GM11168 (cell line): ENCODE measurements around the gene MRPS27.

Source experiments
- in situ Hi-C: fragments of 300-500 bp; cut with MboI; formaldehyde crosslinking; loops from one replicate; pipeline ENCODE4 v1.12.0; 2022; ENCODE audit warnings: low sequenced_read_pairs; ENCODE audit not compliant: unreplicated experiment

Gene MRPS27

DNA sequence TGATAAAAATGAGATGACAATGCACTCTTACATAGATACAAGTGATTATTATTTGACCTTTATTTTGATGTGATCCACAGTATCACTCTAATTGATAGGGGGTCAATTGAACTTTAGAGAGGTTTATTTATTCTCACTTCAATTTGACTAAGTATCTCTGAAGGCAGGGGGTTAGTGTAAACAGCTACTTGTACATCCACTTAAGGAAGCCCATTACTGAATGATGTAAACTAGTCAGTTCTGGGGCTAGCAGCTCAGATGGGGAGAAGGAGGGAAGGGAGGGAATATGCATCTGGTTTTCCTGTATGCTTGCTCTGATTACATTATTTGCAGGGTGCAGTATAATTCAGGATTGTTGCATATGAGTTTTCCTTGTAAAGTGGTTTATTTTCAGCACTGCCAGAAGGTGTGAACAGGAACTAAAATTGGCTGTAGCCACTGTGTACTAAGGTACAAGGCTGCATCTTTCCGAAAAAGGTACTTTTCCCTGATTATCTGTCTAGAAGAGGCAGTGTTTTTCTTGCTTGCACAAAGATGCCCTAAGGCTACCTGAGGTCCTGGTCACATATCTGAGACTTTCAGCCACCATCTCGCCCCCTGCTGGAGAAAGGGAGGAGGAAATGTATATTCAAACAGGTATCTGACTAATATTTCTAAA, 51.2 kb downstream of the MRPS27 start:
- in situ Hi-C loops = no loop called here

DNA sequence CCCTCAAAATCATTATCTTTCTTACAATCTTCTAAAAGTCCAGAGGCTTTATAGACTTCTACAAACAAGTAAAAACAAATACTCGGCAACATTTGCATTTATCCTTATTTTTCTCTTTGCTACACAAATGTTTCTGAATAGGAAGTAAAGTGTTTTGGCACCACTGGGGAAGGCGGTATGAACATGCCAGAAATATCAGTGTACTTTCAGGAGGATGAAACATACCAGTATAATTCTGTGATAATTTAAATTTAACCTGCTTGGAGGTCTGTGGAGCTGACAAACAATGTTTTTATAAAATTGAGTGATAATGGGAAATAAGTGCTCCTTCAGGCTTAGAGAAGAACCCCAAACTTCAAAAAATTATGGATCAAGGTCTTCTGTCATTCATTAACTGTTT, 51.8 kb downstream of the MRPS27 start:
- in situ Hi-C loops = no loop called here

DNA sequence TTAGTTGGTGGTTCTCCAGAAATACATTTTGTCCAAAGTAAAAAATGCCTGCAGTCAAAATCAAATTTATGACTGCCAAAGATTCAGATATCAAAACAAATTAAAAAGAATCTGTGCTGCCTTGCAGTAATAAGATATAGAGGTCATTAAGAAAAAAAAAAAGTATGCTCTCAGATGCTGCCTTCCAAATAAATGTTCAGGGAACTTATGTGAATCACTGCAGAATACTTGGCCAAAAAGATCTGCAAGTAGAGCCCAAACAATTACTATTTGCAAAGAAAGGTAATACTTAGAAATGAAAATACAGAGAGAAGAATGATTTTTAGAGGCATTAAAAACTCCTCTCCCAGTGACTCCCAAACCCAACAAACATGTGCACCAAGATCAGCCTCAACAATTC, 52.4 kb downstream of the MRPS27 start:
- in situ Hi-C loops = no loop called here

DNA sequence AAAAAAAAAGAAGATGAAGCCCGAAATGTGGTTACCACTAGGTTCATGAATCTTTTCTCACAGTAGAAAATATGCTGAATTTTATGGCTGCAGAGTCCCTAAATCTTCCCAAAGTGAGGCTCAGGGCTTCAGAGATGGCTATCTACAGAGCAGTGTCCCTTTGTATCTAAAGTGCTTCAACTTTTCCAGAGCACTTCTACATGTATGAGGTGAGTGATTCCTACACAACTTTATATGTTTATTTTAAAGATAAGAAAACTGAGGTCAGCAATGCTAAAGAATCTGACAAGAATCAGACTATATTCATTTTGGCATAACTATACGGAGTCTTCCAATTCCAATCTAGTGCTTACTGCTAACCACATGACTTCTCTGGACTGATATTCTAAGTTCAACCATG, 53.2 kb downstream of the MRPS27 start:
- in situ Hi-C loops = no loop called here

DNA sequence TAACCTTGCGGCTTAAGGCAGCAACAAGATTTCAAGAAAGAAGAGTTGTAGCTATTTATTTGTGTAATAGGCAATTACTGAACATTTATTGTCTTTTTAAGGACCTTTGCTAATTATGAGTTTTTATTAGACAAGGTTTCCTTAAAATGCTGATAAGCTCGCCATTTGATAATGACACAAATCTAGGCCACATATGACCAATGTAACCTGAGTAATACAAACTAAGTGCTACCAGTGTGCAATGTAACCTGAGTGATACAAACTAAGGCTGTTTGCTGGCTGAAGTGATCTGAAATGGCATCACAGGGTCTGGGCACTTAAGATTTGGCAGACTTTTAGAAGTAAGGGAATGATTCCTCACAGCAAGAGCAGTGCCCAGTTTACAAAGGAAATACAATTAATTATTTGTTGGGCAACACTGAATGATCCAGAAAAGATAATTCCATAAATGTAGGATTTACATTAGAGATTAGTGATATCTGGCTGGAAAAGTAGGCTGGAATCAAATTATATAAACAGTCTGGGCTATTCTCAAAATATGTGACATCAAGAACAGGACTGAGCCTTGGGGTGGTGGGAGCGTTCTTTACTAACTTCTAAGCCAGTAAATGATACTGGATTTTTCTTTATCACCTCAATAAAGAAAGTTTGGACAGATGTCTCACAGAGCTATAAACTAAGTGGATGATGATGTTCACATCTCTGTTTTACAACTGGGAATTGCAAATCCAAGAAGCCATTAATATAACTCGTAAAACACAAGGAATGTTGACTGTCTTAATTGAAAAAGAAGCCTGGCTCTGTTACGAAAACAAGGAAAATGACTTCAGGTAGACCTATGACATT, 54.8 kb downstream of the MRPS27 start:
- in situ Hi-C loops = no loop called here

DNA sequence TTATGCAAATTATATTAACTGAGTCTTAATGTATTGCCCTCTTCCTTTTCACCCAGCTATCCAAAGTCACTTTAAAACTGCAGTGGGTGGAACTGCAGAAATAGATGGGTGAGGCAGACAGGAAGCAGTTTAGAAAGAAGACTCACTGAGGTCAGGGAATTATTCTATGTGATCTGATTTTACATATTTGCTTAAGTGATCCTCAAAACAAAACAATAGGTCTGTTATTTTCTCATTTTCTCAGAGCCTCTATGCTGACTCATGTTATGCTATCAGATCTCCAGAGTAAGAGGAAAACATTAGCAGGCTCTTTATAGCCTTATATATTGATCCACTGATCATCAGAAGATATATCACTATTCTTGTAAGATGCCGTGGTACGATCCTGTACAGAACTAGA, 63.5 kb downstream of the MRPS27 start:
- in situ Hi-C loops = no loop called here

DNA sequence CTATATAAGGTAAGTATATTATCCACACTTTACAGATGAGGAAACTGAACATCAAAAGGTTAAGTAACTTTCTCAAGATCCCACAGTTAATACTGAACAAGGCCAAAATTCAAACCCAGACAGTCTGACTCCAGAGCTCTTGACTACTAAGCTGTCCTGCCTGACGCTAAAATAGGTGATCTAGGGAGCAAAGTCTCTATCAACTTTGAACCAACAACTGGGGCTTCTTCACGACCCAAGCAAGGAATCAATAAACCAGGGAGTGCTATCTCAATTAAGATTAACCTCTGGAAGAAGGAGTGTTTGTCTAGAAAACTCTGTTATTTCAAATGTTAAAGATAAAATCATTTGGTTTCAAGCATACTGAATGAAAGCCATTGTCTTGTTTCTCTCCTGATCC, 64.4 kb downstream of the MRPS27 start:
- in situ Hi-C loops = no loop called here

DNA sequence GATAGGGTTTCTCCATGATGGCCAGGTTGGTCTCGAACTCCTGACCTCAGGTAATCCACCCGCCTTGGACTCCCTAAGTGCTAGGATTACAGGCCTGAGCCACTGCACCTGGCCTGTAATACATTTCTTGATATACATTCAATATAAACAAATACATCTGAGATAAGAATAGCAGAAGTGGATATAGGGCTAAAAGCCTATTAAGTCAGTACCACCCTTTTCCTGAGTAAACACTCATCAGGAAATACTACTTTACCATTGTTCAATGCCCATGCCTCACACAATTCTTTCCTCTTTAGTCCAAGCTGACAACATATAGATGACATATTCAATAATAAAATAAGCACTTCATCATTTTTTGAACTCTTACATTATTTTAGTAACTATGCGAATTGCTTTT, 64.8 kb downstream of the MRPS27 start:
- in situ Hi-C loops = no loop called here

DNA sequence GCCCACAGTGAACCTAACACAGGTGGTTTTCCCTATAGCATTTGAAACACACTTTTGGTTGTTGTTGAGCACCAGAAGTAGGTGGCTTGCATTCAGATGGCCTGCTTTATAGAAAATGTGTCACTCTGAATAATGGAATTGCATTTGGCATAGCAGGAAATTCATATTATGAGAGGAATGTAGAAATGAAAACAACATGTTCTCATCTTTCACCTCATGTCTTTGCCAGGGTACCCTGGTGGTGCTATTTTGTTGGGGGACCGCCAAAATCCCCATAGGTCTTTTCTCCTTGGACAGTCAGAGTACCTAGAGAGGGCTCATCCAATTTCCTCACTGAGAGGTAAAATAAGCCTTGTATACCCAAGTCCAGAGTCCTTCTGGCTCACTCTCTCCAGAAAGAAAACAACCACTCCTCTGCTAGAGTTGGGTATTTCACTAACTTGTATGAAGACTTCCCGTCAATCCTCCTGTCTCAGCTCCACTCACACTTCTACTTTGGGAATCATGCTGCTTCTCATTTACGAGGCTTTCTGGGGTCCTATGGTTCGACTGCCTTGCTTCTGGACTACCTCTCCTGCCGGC, 67.4 kb downstream of the MRPS27 start:
- in situ Hi-C loops = no loop called here

DNA sequence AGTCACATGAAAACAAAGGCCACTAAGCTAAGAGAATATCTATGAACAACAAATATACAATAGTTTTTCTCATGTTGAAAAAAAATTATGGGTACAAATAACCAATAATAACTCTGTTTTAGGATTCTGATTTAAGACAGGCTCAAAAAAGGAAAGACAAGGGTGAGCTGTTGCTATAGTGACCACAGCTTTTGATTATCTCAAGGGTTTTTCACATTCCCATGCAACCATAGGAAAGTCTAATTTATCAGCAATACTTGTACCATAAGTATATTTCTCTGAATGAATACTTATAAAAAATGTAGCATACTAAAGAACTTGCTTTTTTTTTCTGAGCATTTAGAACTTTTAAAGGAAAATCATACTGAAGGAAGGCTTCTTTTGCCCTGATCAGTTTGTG, 68.0 kb downstream of the MRPS27 start:
- in situ Hi-C loops = no loop called here

DNA sequence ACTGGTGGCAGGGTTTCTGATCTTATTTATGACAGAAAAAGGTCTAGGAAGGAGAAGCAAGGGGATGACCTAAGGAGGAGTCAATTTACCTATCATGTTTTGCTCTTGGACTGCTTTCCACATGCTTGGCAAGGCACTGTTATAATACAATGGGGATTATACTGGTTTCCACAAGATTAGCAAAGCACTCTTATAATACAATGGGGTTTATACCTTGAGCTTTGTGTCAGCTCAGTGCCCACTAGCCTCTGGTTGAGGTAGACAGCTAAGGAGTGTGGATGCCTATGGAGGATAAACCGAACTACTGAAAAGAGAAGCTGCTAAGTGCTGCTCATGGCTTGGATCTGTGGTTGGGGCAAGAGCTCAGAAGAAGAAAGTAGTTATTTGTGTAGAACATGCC, 68.7 kb downstream of the MRPS27 start:
- in situ Hi-C loops = no loop called here

DNA sequence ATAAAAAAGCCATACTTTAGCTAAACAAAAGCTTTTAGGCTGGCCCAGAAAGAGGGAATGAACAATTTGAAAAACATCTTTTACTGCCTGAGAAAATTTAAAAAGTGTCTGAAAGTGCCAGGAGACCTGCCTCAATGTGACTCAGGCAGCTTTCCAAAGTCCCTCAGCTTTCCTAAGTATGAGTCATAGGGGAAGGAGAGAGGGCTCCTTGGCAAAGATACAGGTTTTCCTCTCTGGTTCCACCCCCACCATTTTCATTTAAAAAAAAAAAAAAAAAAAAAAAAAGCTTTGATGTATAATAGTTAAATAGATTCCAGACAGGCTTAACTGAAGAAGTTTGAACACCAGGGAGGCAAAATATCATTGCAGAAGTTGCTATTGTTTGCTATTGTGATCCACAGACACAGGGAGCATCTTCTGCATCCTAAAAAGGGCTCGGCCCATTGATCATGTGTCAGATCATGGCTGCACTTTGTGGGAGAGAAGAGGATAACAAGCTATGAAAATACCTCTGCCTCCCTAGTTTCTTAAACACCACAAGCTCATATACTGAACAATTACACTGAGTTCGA, 71.5 kb downstream of the MRPS27 start:
- in situ Hi-C loops = no loop called here

DNA sequence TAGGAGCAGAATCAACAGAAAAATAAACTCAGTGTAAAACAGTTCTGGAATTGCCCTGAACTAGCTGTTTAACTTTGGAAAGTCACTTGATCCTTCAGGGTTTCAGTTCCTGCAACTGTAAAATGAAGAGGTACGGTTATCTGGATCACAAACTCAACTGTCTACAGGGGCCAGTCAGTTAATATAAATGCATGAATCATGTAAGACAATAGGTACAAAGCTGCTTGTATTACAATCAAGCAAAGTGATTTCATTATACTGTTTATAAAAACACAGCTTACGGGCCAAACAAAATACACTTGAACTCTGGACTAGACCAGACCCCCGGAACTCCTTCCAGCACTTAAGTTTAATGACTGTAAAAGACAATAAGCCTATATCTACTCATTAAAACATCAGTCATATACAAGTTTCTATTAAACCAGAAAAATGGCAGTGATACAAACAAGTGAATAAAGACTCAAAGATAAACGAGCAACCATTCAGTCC, 73.0 kb downstream of the MRPS27 start:
- in situ Hi-C loops = no loop called here

DNA sequence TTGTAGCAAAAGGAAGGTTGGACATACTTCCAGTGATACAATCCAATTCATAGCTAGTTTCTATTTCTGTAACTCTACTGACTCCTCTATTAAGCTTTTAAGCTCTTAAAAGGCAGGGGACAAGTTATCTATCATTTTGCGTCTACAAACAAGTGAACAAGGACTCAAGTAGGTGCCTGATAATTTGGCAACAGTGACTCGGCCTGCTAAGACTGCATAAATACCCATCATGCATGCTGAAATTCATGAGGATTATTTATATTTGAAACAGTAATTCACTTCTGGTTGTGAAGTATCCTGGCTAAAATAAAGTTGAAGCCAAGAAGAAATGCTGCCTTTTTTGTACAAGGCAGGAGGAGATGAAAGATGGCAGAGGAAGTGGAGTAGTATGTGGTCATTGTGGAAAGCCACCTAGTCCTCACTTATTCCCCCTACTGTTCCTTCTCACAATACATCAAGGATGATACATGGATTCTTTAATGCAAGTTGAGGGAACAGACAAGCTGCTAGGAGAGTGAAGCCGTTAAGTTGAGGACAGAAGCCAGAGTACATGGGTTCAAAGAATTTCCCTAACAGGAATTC, 74.0 kb downstream of the MRPS27 start:
- in situ Hi-C loops = no loop called here

DNA sequence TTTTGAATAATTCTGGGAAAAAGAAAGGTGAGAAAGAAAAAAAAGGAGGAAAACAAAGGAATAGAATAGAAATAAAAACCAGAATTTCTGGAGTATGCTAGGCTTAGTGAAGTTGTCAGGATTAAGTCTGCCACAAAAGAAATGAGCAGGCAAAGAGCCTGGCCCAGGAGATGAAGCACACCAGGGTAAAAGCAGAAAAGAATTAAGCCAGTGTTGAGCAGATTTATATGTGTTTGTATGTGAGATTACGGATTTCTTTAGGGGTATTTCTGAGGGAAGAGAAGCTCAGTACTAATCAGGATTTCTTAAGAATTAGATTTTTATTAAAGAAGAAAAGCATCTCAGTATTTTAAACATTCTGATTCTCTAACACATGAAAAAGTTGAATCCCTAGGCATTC, 74.5 kb downstream of the MRPS27 start:
- in situ Hi-C loops = no loop called here

DNA sequence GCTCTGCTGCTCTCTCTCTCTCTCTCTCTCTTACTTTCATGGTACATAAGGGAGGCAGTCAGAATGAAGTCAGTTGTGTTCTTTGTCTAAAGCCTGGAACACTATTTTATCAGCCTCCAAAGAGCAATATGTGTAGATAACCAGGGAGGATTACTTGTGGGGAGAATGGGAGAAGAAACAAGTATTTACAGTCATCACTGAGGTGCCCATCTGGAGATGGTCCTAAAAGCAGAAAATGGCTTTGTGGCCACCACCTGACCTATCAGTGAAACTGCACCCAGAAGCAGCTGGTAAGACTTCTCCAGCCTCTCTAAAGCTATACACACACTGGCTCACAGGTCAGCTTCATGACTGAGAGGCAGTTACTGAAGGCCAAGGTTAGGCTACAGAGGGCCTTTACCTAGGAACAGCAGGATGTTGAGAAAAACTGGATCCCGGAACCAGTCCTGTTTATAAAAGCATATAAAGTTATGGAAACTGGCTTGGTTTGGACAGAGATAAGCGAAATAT, 75.1 kb downstream of the MRPS27 start:
- in situ Hi-C loops = no loop called here

DNA sequence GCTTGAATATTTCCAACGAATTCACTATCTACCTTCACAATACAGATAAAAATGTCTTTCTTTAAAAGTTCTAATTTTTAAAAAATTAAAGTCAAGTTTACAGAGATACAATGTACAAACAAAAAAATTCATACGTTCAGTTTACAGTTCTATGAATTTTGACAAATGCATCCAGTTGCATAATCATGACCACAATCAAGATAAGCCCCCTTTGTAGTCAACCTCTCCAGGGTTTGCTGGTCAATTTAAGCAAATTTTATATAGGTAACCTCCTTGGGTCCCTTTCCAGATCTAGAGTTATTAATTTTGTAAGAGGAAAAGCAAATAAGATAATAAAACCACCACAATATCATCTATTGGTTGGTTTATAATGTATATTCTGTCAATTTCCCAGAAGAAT, 76.3 kb downstream of the MRPS27 start:
- in situ Hi-C loops = no loop called here

DNA sequence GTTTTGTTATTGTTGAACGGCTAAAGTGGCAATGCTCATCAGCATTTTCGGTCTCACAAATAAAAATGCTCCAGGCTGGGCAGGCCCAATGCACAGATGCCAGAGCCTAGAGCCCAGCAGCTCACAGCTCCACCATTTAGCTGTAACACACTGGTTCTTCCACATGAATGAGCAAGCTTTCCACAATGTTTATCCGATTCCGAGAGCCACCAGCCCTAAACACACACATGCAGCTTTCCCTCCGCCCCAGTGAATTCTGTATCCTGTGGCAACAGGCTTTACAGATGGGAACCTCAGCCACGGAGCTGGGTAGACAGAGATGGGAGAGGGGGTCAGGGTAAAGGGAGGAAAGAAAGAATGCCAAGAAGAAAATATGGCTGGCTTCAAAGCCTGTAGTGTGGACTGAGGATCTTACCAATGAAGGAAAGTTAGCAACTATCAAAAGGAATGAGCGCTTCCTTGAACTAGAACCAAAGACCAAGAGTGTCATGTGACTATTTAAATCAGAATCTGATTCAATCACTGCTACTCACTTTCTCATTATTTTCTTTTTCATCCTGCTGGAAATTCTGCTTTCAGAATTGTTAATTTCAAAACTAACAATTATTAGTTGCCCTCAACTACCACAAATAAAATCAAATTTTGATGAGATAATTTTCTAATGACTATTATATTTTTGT, 77.1 kb downstream of the MRPS27 start:
- in situ Hi-C loops = no loop called here

DNA sequence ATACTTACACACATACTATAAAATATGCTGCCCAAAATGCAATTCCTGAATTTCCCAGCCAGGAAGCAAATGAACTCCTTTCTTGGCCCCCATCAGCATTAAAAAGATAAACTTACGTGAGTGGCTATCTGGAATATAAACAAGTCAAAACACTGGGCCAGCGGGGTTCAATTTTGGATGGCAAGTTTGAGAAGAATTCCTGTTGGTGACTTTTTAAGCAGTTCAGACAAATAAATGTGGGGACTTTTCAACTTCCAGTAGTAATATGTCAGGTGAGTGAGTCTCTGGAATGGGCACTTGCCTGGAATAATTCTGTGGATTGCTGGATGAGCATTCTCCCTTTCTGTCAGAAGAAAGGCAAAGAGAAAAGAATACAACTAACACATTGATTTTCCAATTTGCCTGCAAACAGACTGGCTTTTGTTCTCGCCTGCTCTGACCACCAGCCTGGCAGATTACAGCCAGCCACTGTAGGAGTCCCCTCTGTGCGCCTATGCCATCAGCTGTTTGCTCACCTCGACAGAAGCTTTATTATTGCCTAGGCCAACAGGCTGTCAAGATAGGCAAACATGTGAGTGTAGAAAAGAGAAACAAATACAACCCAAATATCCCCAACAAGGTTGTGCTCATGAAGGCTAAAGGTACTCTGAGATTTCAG, 78.6 kb downstream of the MRPS27 start:
- in situ Hi-C loops = no loop called here
